NCI-H2196 treated with DMSO at 0.1 percent for 48 hours (cell line): ENCODE measurements around the gene BDP1.
"Not testable (repeated sequence)": the region's sequence is repeated elsewhere in the genome, so short reads cannot be mapped to it uniquely, and the experiment has no call there.

Experiments used
- DNase-seq: peaks from one replicate; lab custom pipeline; 2025; ENCODE audit not compliant: unreplicated experiment; lab: John Stamatoyannopoulos, UW

BDP1 gene

GRCh38 chr5:71457106-71457505 is 1.7 kb downstream of the BDP1 start:
- no peak for DNase-seq

- no peak for DNase-seq
These were observed 5.2 kb downstream of the BDP1 start for GRCh38 chr5:71460693-71461092.

DNA sequence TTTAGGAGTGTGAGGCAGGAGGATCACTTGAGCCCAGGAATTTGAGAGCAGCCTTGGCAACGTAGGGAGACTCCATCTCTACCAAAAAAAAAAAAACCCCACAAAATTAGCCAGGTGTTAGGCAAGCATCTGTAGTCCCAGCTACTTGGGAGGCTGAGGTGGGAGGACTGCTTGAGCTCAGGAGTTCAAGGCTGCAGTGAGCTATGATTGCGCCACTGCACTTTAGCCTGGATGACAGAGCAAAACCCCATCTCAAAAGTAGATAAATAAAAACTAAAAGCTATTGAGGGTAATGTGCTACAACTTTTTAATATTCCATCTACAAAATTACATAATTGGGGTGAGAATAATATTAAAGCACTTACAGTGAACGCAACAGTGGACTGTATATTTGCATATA is 5.9 kb downstream of the BDP1 start:
- no peak for DNase-seq

DNA sequence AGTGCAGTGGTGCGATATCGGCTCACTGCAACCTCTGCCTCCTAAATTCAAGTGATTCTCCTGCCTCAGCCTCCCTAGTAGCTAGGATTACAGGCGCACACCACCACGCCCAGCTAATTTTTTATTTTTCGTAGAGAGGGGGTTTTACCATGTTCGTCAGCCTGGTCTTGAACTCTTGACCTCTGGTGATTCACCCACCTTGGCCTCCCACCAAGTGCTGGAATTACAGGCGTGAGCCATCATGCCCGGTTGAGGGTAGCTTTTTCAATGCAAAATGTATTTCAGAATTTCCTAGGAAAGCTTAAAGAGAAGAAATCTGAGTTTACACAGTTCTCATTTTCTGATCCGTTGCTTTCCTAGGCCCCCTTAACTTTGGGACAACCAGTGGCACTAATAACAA is 15.7 kb downstream of the BDP1 start:
- no peak for DNase-seq

DNA sequence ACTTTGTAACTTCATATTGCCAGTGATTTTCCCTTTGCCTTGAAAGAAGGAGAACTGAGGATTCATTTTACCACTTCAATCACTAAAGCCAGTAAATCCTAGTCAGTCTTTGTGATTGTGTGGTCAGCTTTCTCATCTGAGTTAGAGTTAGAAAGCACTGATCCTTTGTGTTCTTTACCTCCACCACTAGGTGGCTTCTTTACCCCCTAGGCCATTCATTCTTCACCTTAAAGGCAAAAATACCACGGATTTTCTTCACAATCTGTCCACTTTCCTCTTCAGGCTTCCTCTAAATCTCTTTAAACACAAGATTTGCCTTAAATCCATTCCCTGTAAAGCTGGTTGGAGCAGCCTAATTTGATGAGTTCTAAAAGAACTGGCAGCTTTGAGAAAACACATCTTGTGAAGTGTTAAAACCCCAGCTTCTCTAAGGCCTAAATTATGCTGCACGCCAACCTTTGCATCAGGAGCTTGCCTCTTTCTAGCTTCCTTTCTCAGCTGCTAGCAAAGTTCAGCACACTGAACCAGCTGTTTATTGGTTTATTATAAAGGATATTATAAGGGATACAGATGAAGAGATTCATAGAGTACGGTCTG is 20.4 kb downstream of the BDP1 start:
- no peak for DNase-seq

DNA sequence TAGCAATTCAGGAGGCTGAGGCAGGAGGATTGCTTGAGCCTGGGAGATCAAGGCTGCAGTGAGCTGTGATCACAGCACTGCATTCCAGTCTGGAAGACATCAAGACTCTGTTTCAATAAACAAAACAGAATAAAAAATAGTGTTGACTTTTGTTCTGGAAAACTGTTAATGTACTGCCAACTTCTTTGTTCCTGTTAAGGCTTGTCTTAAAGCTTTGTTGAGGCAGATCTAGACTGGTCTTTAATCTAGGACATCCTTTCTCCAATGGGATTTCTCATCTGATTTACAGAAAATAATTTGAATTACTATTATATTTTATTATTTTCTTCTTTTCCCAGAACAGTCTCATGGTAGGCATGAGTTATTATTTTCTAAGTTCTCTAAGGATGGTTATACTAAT is 26.0 kb downstream of the BDP1 start:
- DNase-seq, result no peak

- DNase-seq, result no peak
These were observed 26.7 kb downstream of the BDP1 start for GRCh38 chr5:71482132-71482531.

- DNase-seq, result no peak
These were observed 27.9 kb downstream of the BDP1 start for GRCh38 chr5:71483355-71483754.

DNA sequence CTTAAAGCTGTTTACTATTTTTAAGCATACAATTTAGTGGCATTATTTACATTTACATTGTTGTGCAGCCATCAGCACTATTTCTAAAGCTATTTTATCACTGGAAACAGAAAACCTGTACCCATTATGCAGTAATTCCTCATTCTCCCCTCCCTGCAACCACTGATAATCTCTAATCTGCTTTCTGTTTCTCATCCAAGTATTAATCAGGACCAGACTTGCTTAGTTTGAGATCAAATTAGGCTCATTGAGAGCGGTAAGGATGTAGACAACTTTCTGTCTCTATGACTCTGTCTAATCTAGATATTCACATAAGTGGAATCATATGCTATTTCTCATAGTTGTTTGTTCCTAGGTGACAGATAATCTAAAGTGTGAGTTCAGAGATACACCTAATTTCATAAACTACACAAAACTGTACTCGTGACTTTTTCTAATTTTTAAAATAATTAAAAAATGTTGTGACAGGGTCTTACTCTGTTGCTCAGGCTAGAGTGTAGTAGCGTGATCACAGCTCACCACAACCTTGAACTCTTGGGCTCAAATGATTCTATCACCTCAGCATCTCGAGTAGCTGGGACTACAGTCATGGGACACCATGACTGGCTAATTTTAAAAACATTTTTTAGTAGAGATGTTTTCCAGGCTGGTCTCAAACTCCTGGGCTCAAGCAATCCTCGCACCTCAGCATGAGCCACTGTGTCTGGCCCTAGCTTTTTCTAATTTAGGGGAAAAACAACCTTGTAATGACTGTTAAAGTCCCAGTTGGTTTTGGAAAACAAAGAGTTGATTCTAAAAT is 37.6 kb downstream of the BDP1 start:
- DNase-seq, result no peak

DNA sequence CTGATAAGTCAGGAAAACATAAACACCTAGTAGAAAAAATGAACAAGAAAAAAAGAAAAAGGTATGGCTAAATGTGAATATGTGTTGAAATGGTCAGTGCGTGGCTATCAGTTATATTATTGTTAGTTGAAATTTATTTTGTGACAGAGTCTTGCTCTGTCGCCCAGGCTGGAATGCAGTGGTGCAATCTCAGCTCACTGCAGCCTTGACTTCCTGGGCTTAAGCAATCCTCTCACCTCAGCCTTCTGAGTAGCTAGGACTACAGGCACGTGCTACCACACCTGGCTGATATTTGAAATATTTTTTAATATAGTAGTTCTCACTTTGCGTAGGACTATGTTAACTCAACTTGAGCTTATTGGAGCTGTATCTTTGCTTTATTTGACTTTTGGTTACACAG is 38.8 kb downstream of the BDP1 start:
- DNase-seq, result not testable (repeated sequence)

DNA sequence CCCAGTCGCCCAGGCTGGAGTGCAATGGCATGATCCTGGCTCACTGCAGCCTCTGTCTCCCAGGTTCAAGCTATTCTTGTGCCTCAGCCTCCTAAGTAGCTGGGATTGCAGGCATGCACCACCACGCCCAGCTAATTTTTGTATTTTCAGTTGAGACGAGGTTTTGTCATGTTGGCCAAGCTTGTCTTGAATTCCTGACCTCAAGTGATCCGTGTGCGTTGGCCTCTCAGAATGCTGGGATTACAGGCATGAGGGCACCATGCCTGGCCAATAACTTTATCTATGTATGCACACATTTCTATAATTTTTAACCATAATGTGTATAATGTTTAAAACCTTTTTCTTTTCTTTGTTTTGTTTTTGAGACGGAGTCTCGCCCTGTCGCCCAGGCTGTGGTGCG is 43.3 kb downstream of the BDP1 start:
- DNase-seq, result not testable (repeated sequence)

- DNase-seq, result no peak
These were observed 48.1 kb downstream of the BDP1 start for GRCh38 chr5:71503536-71503935.

DNA sequence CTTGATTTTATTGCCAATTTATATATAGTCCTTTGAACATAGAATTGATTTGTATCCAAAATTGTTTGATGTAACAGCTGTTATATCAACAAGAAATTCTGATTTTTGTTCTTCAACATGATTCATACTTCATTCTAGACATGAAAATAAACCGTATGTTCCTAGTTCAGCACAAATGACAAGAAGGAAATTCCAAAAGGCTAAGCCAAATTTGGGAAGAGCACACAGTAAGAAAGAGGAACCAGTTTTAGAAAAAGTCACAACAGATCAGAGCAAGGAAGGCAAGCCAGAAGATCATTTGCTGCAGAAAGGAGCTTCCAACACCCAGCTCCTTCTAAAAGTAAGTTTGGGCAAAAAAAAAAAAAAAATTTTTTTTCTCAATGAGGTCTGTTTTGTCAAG is 66.7 kb downstream of the BDP1 start:
- no peak for DNase-seq

DNA sequence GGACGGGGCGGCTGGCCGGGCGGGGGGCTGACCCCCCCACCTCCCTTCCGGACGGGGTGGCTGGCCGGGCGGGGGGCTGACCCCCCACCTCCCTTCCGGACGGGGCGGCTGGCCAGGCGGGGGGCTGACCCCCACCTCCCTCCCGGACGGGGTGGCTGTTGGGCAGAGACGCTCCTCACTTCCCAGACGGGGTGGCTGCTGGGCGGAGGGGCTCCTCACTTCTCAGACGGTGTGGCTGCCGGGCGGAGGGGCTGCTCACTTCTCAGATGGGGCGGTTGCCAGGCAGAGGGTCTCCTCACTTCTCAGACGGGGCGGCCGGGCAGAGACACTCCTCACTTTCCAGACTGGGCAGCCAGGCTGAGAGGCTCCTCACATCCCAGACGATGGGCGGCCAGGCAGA is 70.2 kb downstream of the BDP1 start:
- DNase-seq, result not testable (repeated sequence)

GRCh38 chr5:71528206-71528605 is 72.8 kb downstream of the BDP1 start:
- no peak for DNase-seq

DNA sequence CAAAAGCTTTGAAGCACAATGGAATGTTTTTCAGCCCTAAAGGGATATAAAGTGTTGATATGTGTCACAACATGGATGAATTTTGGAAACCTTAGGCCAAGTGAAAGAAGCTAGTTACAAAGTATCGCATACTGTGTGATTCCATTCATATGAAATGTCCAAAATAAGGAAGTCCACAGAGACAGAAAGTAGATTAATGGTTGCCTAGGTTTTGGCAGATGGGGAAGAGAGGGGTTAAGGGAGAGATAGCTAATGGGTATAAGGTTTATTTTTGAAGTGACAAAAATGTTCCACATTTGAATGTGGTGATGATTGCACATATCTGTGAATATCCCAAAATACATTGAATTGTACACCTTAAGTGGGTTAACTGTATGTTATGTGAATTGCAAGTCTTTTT is 74.2 kb downstream of the BDP1 start:
- no peak for DNase-seq

DNA sequence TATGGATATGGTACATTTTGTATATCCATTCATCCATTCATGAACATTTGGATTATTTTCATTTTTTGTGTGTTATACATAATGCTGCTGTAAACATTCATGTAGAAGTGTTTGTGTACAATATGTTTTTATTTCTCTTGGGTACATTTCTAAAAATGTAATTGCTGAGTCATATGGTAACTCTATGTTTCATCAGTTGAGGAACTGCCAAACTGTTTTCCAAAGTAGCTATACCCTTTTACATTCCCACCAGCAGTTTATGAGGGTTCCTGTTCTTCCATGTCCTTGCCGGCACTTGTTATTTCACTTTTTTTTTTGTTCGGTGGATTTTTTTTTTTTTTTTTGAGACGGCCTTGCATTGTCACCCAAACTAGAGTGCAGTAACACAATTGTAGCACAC is 77.7 kb downstream of the BDP1 start:
- DNase-seq, result no peak

DNA sequence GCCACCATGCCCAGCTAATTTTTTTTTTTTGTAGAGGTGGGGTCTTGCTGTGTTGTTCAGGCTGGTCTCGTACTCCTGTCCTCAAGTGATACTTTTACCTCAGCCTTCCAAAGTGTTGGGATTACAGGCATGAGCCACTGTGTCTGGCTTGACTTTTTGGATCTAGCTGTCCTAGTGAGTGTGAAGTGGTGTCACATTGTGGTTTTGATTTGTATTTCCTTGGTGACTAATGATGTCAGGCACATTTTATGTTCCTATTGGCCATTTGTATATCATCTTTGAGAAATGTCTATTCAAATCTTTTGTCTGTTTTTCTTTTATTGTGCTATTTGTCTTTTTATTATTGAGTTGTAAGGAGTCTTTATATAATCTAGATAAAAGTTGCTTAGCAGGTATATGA is 78.2 kb downstream of the BDP1 start:
- no peak for DNase-seq

DNA sequence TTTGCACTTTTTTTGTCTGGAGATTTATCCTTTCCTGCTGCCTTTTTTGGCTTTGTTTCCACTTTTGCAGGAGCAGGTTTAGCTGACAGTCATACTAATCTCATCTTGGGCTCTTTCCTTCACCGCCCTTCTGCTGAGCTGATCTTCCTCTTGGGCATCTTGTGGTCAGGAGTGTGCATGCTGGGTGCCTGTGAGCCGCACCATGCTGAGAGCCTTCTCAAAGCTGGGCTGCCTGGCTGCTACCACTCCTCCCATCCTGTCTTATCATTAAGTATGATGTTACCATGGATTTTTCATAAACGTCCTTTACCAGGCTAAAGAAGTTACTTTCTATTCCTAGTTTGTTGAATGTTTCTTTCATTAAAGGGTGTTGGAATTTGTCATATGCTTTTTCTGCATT is 82.2 kb downstream of the BDP1 start:
- DNase-seq, result no peak

DNA sequence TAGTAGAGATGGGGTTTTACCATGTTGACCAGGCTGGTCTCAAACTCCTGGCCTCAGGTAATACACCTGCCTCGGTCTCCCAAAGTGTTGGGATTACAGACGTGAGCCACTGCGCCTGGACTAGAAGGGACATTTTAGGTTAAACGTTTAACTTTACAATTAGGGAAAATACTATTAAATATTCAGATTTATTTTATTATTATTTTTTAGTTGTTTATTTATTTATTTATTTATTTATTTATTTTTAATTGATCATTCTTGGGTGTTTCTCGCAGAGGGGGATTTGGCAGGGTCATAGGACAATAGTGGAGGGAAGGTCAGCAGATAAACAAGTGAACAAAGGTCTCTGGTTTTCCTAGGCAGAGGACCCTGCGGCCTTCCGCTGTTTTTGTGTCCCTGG is 95.4 kb downstream of the BDP1 start:
- not testable (repeated sequence) for DNase-seq

DNA sequence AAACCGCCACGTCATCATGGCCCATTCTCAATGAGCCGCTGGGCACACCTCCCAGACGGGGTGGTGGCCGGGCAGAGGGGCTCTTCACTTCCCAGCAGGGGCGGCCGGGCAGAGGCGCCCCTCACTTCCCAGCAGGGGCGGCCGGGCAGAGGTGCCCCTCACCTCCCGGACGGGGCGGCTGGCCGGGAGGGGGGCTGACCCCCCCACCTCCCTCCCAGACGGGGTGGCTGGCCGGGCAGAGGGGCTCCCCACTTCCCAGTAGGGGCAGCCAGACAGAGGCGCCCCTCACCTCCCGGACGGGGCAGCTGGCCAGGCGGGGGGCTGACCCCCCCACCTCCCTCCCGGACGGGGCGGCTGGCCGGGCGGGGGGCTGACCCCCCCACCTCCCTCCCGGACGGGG is 96.1 kb downstream of the BDP1 start:
- DNase-seq, result not testable (repeated sequence)

DNA sequence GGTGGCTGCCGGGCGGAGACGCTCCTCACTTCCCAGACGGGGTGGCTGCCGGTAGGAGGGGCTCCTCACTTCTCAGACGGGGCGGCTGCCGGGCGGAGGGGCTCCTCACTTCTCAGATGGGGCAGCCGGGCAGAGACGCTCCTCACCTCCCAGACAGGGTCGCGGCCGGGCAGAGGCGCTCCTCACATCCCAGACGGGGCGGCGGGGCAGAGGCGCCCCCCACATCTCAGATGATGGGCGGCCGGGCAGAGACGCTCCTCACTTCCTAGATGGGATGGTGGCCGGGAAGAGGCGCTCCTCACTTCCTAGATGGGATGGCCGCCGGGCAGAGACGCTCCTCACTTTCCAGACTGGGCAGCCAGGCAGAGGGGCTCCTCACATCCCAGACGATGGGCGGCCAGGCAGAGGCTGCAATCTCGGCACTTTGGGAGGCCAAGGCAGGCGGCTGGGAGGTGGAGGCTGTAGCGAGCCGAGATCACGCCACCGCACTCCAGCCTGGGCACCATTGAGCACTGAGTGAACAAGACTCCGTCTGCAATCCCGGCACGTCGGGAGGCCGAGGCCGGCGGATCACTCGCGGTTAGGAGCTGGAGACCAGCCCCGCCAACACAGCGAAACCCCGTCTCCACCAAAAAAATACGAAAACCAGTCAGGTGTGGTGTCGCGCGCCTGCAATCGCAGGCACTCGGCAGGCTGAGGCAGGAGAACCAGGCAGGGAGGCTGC is 96.7 kb downstream of the BDP1 start:
- not testable (repeated sequence) for DNase-seq
